H1 (cell line): ENCODE results near the gene FLRT1. TPM values are rescaled to one million over a fixed set of nuclear protein-coding genes. Genes with fewer than 3 reads are reported as not detected.

Experiments
- CTCF ChIA-PET: fragments of 300-600 bp; sonication (Branson Sonifier 250); formaldehyde crosslinking; loops from one replicate; lab custom pipeline; 2021; ENCODE audit not compliant: partially characterized antibody; lab: Charles Lee
- POLR2A ChIA-PET: fragments of 300-600 bp; sonication (Branson Sonifier 250); formaldehyde crosslinking; loops from one replicate; lab custom pipeline; 2021; ENCODE audit warnings: inconsistent platforms; ENCODE audit not compliant: partially characterized antibody; lab: Charles Lee
- DNase-seq, 2 experiments: peaks; one replicate each; pipeline versions ENCODE4 v3.0.0 to v3.0.0-alpha.2; 2010 to 2022; ENCODE audit warnings: low spot score in 2 of 2, low read depth in 1 of 2, mixed read lengths in 1 of 2
- FAIRE-seq: peaks from 2 replicates; lab custom pipeline; 2011; peaks lifted over from hg19 to GRCh38; lab: Jason Lieb, UNC
- H2AFZ ChIP-seq: 2 replicates; pipeline ENCODE4 v1.8.1; 2012; ENCODE audit warnings: low read length, inconsistent platforms
- H2AK5ac ChIP-seq: 2 replicates; pipeline ENCODE4 v1.6.1; 2013; ENCODE audit warnings: low read depth, low read length
- H2BK120ac ChIP-seq: replicated peaks from 2 replicates; pipeline ENCODE3; 2013; ENCODE audit warnings: low read depth, low read length, inconsistent platforms
- H2BK12ac ChIP-seq: 2 replicates; pipeline ENCODE4 v1.6.1; 2013; ENCODE audit warnings: low read depth, low read length
- H2BK15ac ChIP-seq: 2 replicates; pipeline ENCODE4 v1.6.1; 2013; ENCODE audit warnings: low read length
- H2BK20ac ChIP-seq: 2 replicates; pipeline ENCODE4 v1.6.1; 2013; ENCODE audit warnings: low read length
- H2BK5ac ChIP-seq: 2 replicates; pipeline ENCODE4 v1.6.1; 2013; ENCODE audit warnings: low read depth, low read length
- H3K14ac ChIP-seq: 2 replicates; pipeline ENCODE4 v1.6.1; 2013; ENCODE audit warnings: inconsistent platforms; ENCODE audit not compliant: insufficient read length
- H3K18ac ChIP-seq: 2 replicates; pipeline ENCODE4 v1.6.1; 2013; ENCODE audit warnings: low read length; ENCODE audit errors: extremely low read depth
- H3K23ac ChIP-seq: 2 replicates; pipeline ENCODE4 v1.6.1; 2013; ENCODE audit warnings: inconsistent platforms; ENCODE audit not compliant: insufficient read length
- H3K23me2 ChIP-seq: 2 replicates; pipeline ENCODE4 v1.6.1; 2013; ENCODE audit warnings: low read depth, low read length
- H3K27ac ChIP-seq: 2 replicates; pipeline ENCODE4 v1.6.1; 2011; ENCODE audit warnings: low read depth, low read length, inconsistent platforms
- H3K27me3 ChIP-seq, 4 experiments: replicated peaks in 1 of 4; 1 replicate in 1 of 4; 2 replicates in 3 of 4; pipeline versions ENCODE4 v1.6.1 to v1.8.1; 2011 to 2013; ENCODE audit warnings: low read length in 3 of 4, mild to moderate bottlenecking in 3 of 4, inconsistent platforms in 2 of 4, mixed read lengths in 2 of 4, moderate library complexity in 1 of 4; ENCODE audit not compliant: control insufficient read depth in 3 of 4, insufficient read depth in 3 of 4; ENCODE audit errors: extremely low read depth in 1 of 4
- H3K36me3 ChIP-seq, 4 experiments: 2 replicates each; pipeline versions ENCODE4 v1.6.1 to v1.8.1; 2011 to 2013; ENCODE audit warnings: mild to moderate bottlenecking in 4 of 4, low read length in 3 of 4, moderate library complexity in 2 of 4, control low read depth in 1 of 4, inconsistent platforms in 1 of 4; ENCODE audit not compliant: insufficient read depth in 4 of 4, control insufficient read depth in 2 of 4
- H3K4ac ChIP-seq: replicated peaks from 2 replicates; pipeline ENCODE3; 2013; ENCODE audit warnings: low read length, low read depth, mixed read lengths, inconsistent platforms; ENCODE audit not compliant: insufficient read length
- H3K4me1 ChIP-seq, 4 experiments: replicated peaks in 1 of 4; 1 replicate in 1 of 4; 2 replicates in 3 of 4; pipeline versions ENCODE4 v1.6.1 to v1.8.1; 2011 to 2013; ENCODE audit warnings: low read length in 3 of 4, inconsistent platforms in 2 of 4, mixed read lengths in 1 of 4; ENCODE audit not compliant: insufficient read depth in 4 of 4, control insufficient read depth in 3 of 4
- H3K4me2 ChIP-seq, 2 experiments: 2 replicates each; pipeline versions ENCODE4 v1.6.1 to v1.8.1; 2011 to 2013; ENCODE audit warnings: low read depth in 2 of 2, low read length in 2 of 2, control low read depth in 1 of 2, inconsistent platforms in 1 of 2, mild to moderate bottlenecking in 1 of 2; ENCODE audit not compliant: insufficient read depth in 1 of 2
- H3K4me3 ChIP-seq, 4 experiments: fragments of 200-600, 300-600 bp in 1 of 4; sonication (generic), shearing (Covaris generic), sonication (Bioruptor Twin) in 1 of 4; 2 replicates each; pipeline versions ENCODE4 v1.5.1 to v1.8.1; 2011 to 2016; ENCODE audit warnings: low read length in 4 of 4, low read depth in 3 of 4, control low read depth in 2 of 4, inconsistent platforms in 2 of 4, mild to moderate bottlenecking in 2 of 4, mixed read lengths in 1 of 4, moderate library complexity in 1 of 4; ENCODE audit not compliant: insufficient read depth in 2 of 4; ENCODE audit errors: extremely low read depth in 1 of 4
- H3K56ac ChIP-seq: replicated peaks from 2 replicates; pipeline ENCODE3; 2013; ENCODE audit warnings: low read depth, mild to moderate bottlenecking, mixed read lengths, low read length, inconsistent platforms; ENCODE audit not compliant: insufficient read length
- H3K79me1 ChIP-seq: 2 replicates; pipeline ENCODE4 v1.6.1; 2013; ENCODE audit warnings: low read depth, low read length, control low read depth
- H3K79me2 ChIP-seq, 2 experiments: 2 replicates each; pipeline versions ENCODE4 v1.6.1 to v1.8.1; 2012 to 2013; ENCODE audit warnings: low read length in 2 of 2, mild to moderate bottlenecking in 2 of 2, inconsistent platforms in 1 of 2; ENCODE audit not compliant: insufficient read depth in 2 of 2, control insufficient read depth in 1 of 2
- H3K9ac ChIP-seq, 4 experiments: replicated peaks in 1 of 4; 1 replicate in 1 of 4; 2 replicates in 3 of 4; pipeline versions ENCODE4 v1.6.1 to v1.8.1; 2011 to 2013; ENCODE audit warnings: low read depth in 3 of 4, low read length in 3 of 4, control low read depth in 2 of 4, mild to moderate bottlenecking in 2 of 4, moderate library complexity in 2 of 4, inconsistent platforms in 1 of 4; ENCODE audit errors: extremely low read depth in 1 of 4
- H3K9me3 ChIP-seq, 2 experiments: 2 replicates each; pipeline versions ENCODE4 v1.6.1 to v1.8.1; 2012 to 2013; ENCODE audit warnings: mild to moderate bottlenecking in 2 of 2, moderate library complexity in 2 of 2, control low read depth in 1 of 2, inconsistent platforms in 1 of 2, low read depth in 1 of 2, low read length in 1 of 2, mixed read lengths in 1 of 2; ENCODE audit not compliant: insufficient read depth in 2 of 2
- H4K20me1 ChIP-seq, 2 experiments: replicated peaks in 1 of 2; 2 replicates each; pipeline versions ENCODE3 to v1.8.1; 2011 to 2013; ENCODE audit warnings: inconsistent platforms in 2 of 2, low read length in 2 of 2, mild to moderate bottlenecking in 1 of 2; ENCODE audit not compliant: insufficient read depth in 2 of 2, control insufficient read depth in 1 of 2
- H4K5ac ChIP-seq: 2 replicates; pipeline ENCODE4 v1.6.1; 2013; ENCODE audit warnings: low read length, low read depth, mixed read lengths, inconsistent platforms; ENCODE audit not compliant: insufficient read length
- H4K8ac ChIP-seq: 2 replicates; pipeline ENCODE4 v1.8.0; 2013; ENCODE audit warnings: mild to moderate bottlenecking, moderate library complexity, low read length, inconsistent platforms; ENCODE audit not compliant: insufficient read depth; ENCODE audit errors: extremely low read depth
- H4K91ac ChIP-seq: replicated peaks from 2 replicates; pipeline ENCODE3; 2013; ENCODE audit warnings: low read length, mixed read lengths, inconsistent platforms; ENCODE audit not compliant: insufficient read length
- JUND ChIP-seq: IDR thresholded peaks from 2 replicates; pipeline ENCODE4 v1.6.1; 2011; ENCODE audit warnings: mild to moderate bottlenecking, improper control_type of control experiment, low read length
- NANOG ChIP-seq: IDR thresholded peaks from 2 replicates; pipeline ENCODE4 v1.6.1; 2011; ENCODE audit warnings: low read length, low read depth, mild to moderate bottlenecking, inconsistent platforms; ENCODE audit not compliant: insufficient read depth, poor library complexity, severe bottlenecking
- RFX5 ChIP-seq: IDR thresholded peaks from 2 replicates; pipeline ENCODE4 v1.6.1; 2011; ENCODE audit warnings: low read depth, low read length, improper control_type of control experiment, borderline replicate concordance
- SP2 ChIP-seq: IDR thresholded peaks from 2 replicates; pipeline ENCODE4 v1.6.1; 2012; ENCODE audit warnings: mild to moderate bottlenecking, low read length, inconsistent platforms
- WGBS, 2 experiments: shearing (Covaris generic) in 1 of 2; methylation state at CpG; one replicate each; pipeline versions ENCODE4 v1.1.6 to v1.1.7; 2013 to 2015; ENCODE audit warnings: low lambda C conversion rate in 2 of 2, mixed read lengths in 2 of 2, inconsistent platforms in 1 of 2, low coverage in 1 of 2, missing lambda C conversion rate in 1 of 2; ENCODE audit not compliant: insufficient replicate concordance in 2 of 2, insufficient coverage in 1 of 2, insufficient read length in 1 of 2; ENCODE audit errors: extremely low coverage in 1 of 2, missing lambda C conversion rate in 1 of 2; 5-methylcytosine and 5-hydroxymethylcytosine counted together
- polyA plus RNA-seq, 7 experiments: library from polyadenylated mRNA; depleted of rRNA in 3 of 7; stranded (reverse) in 5 of 7; unstranded in 2 of 7; fragments of >200 nt in 5 of 7; fragments of 200-250 nt in 2 of 7; gene quantifications; 1 replicate in 5 of 7; 2 replicates in 1 of 7; 4 replicates in 1 of 7; pipeline versions ENCODE4 v1.2.1 to v1.2.3, GENCODE V29; 2011 to 2013; ENCODE audit warnings: missing spikeins in 2 of 7, mixed read lengths in 2 of 7
- total RNA-seq: library from RNA; stranded (reverse); fragmentation: NEBNext Ultra II Directional; extraction: Animal tissue kit (Norgen Biotek cat#: 25700); gene quantifications from 2 replicates; pipeline ENCODE4 v1.2.1, GENCODE V29; 2021

The FLRT1 gene
- total and polyA plus RNA-seq, 2 of the 8 experiments (the other 6 are each of a cell fraction or from before 2014, with no cell fraction given), result 0.14 to 0.28 TPM

DNA sequence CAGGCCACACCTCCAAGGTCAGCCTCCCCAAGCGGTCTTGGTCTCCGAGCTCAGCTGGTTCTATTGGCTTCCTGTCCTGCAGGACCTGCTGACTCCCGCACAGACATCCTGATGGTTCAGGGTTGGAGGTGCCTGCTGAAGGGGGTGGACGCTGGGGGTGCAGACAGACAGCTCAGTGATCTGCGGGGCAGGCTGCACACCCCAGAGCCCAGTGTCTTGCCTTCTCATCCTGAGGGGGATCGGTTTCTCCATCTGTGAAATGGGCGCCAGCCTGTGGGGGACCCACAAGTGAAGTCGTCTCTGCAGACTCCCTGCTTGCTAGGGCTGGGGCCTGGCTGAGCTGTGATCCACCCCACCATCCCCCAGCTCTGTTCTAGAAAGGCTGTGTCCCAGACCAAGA, 13.8 kb downstream of the FLRT1 start:
- Histone ChIP-seq H3K18ac (no peak overlapping the region), H3K23ac (no peak overlapping the region), H3K79me1 (peaks cover 2% of the 10 kb centered on the region; the same call in 1 of the 2 replicates), H3K9me3 (no peaks in the 10 kb centered on the region), H2BK120ac (no peak overlapping the region), H2BK5ac (no peak overlapping the region), H3K79me2 (no peaks in the 10 kb centered on the region), H2AK5ac (no peak overlapping the region), H2BK20ac (no peak overlapping the region), H4K8ac (no peak overlapping the region), H3K4me1 (peaks cover 6 to 21% (median 18%) of the 10 kb centered on the region in 4 experiments), H3K9ac (no peak overlapping the region), H3K4ac (no peak overlapping the region), H3K23me2 (peaks cover 2% of the 10 kb centered on the region; the same call in 1 of the 2 replicates), H3K14ac (no peak overlapping the region), H3K56ac (no peak overlapping the region), H3K4me3 (no peak overlapping the region), H3K27me3 (peaks cover 0 to 62% (median 41%) of the 10 kb centered on the region in 4 experiments; a peak in 6 of 7 replicates), H4K20me1 (peaks cover 7 to 11% of the 10 kb centered on the region in 2 experiments), H2BK15ac (no peak overlapping the region), H4K91ac (no peak overlapping the region), H2AFZ (no peak overlapping the region), H3K36me3 (no peaks in the 10 kb centered on the region), H2BK12ac (no peak overlapping the region), H3K4me2 (no peak overlapping the region), H4K5ac (no peak overlapping the region), H3K27ac (no peak overlapping the region)
- ChIA-PET CTCF (interaction anchor here (0.7 to 7.7 kb wide), 4 partner anchors 9 to 102 kb away, joined by 3 to 42 read pairs (median 3); no protein-coding TSS in a partner anchor), POLR2A (no interaction called here)
- 87% methylated on average over 8 of the region's 8 CpGs; no CpG with 5 or more reads in 1 of the 2 experiments for WGBS, 2 experiments
- no peak for DNase-seq
- no peak for FAIRE-seq
- TF ChIP-seq SP2 (no peak), JUND (no peak), NANOG (no peak), RFX5 (no peak)
